Loucy (cell line): ENCODE results near the gene SLC15A3.

Experiments
- H2AFZ ChIP-seq: fragments of 200-600 bp; sonication (generic); 2 replicates; pipeline ENCODE4 v1.6.0; 2016; ENCODE audit warnings: antibody characterized with exemption, mild to moderate bottlenecking, low read length, moderate library complexity
- H3F3A ChIP-seq: fragments of 200-600 bp; 2 replicates; pipeline ENCODE4 v1.6.0; 2016; ENCODE audit warnings: antibody characterized with exemption, low read depth, mild to moderate bottlenecking
- H3K27me3 ChIP-seq: fragments of 200-600 bp; sonication (generic); 2 replicates; pipeline ENCODE4 v1.6.1; 2014; ENCODE audit warnings: low read length, mild to moderate bottlenecking; ENCODE audit not compliant: insufficient read depth, poor library complexity, severe bottlenecking
- H3K36me3 ChIP-seq: fragments of 200-600 bp; sonication (generic); 2 replicates; pipeline ENCODE4 v1.6.1; 2016; ENCODE audit warnings: low read length; ENCODE audit not compliant: insufficient read depth
- H3K4me1 ChIP-seq: fragments of 200-600 bp; sonication (generic); 2 replicates; pipeline ENCODE4 v1.5.1; 2014; ENCODE audit warnings: low read length, mild to moderate bottlenecking; ENCODE audit not compliant: insufficient read depth, poor library complexity, severe bottlenecking
- H3K4me2 ChIP-seq: fragments of 200-600 bp; sonication (generic); 2 replicates; pipeline ENCODE4 v1.6.0; 2014; ENCODE audit warnings: antibody characterized with exemption, low read length, low read depth, mild to moderate bottlenecking; ENCODE audit not compliant: poor library complexity, severe bottlenecking
- H3K4me3 ChIP-seq: fragments of 200-600 bp; sonication (generic); 2 replicates; pipeline ENCODE4 v1.5.1; 2014; ENCODE audit warnings: low read length, mild to moderate bottlenecking, mixed read lengths; ENCODE audit not compliant: poor library complexity, severe bottlenecking
- H3K79me2 ChIP-seq: fragments of 200-600 bp; sonication (generic); 2 replicates; pipeline ENCODE4 v1.6.1; 2014; ENCODE audit warnings: low read length; ENCODE audit not compliant: insufficient read depth
- H3K9ac ChIP-seq: fragments of 200-600 bp; sonication (generic); 2 replicates; pipeline ENCODE4 v1.6.0; 2014; ENCODE audit warnings: mild to moderate bottlenecking, low read depth, low read length, moderate library complexity; ENCODE audit not compliant: poor library complexity, severe bottlenecking
- H3K9me2 ChIP-seq: fragments of 200-600 bp; sonication (generic); replicated peaks from 2 replicates; pipeline ENCODE4 v1.6.1; 2016; ENCODE audit warnings: low read depth, low read length, mixed read lengths
- H3K9me3 ChIP-seq: fragments of 200-600 bp; sonication (generic); 2 replicates; pipeline ENCODE4 v1.6.1; 2014; ENCODE audit warnings: mild to moderate bottlenecking, antibody characterized with exemption, low read length, low read depth; ENCODE audit not compliant: insufficient read depth
- H4K20me1 ChIP-seq: fragments of 200-600 bp; sonication (generic); 2 replicates; pipeline ENCODE4 v1.6.0; 2014; ENCODE audit warnings: antibody characterized with exemption, low read length, mild to moderate bottlenecking; ENCODE audit not compliant: insufficient read depth, poor library complexity, severe bottlenecking
- CTCF ChIP-seq: fragments of 200-600 bp; sonication (generic); conservative IDR thresholded peaks from 2 replicates; pipeline ENCODE4 v1.5.1; 2014; ENCODE audit warnings: mild to moderate bottlenecking, antibody characterized with exemption, low read length
- EZH2phosphoT487 ChIP-seq: fragments of 200-600 bp; IDR thresholded peaks from 2 replicates; pipeline ENCODE4 v1.6.1; 2018; ENCODE audit warnings: antibody characterized with exemption, mild to moderate bottlenecking, moderate library complexity, borderline replicate concordance

SLC15A3 gene

GRCh38 chr11:60988658-60989057 lies 36.7 kb upstream of the SLC15A3 start:
- Histone ChIP-seq H3K9me3 (no peaks in the 10 kb centered on the region), H3K79me2 (no peaks in the 10 kb centered on the region), H3K4me2 (no peak overlapping the region), H3K4me3 (no peak overlapping the region), H3K4me1 (no peaks in the 10 kb centered on the region), H3K9ac (no peak overlapping the region), H3K27me3 (no peaks in the 10 kb centered on the region), H2AFZ (no peak overlapping the region), H3K9me2 (no peaks in the 10 kb centered on the region), H3F3A (no peaks in the 10 kb centered on the region), H4K20me1 (no peaks in the 10 kb centered on the region), H3K36me3 (0 out of 2 replicates have a peak, but pooled peaks cover 3% of the 10 kb centered on the region)
- TF ChIP-seq CTCF (no peak), EZH2phosphoT487 (no peak)

GRCh38 chr11:60987577-60988277 lies 35.8 kb upstream of the SLC15A3 start:
- Histone ChIP-seq H3K4me1 (no peaks in the 10 kb centered on the region), H3K27me3 (no peaks in the 10 kb centered on the region), H3F3A (no peaks in the 10 kb centered on the region), H3K4me3 (no peak overlapping the region), H2AFZ (no peak overlapping the region), H3K9me2 (no peaks in the 10 kb centered on the region), H3K9ac (no peak overlapping the region), H3K79me2 (no peaks in the 10 kb centered on the region), H3K4me2 (no peak overlapping the region), H3K9me3 (no peaks in the 10 kb centered on the region), H4K20me1 (no peaks in the 10 kb centered on the region), H3K36me3 (0 out of 2 replicates have a peak, but pooled peaks cover 3% of the 10 kb centered on the region)
- TF ChIP-seq CTCF (no peak), EZH2phosphoT487 (no peak)

GRCh38 chr11:60985991-60986915 lies 34.3 kb upstream of the SLC15A3 start:
- no peaks in the 10 kb centered on the region for H4K20me1 ChIP-seq
- no peaks in the 10 kb centered on the region for H3F3A ChIP-seq
- H3K4me1 ChIP-seq, result no peaks in the 10 kb centered on the region
- H3K36me3 ChIP-seq, result 0 out of 2 replicates have a peak, but pooled peaks cover 3% of the 10 kb centered on the region
- H3K9me2 ChIP-seq, result no peaks in the 10 kb centered on the region
- H3K9ac ChIP-seq, result no peak overlapping the region
- H2AFZ ChIP-seq, result no peak overlapping the region
- no peaks in the 10 kb centered on the region for H3K9me3 ChIP-seq
- no peak overlapping the region for H3K4me2 ChIP-seq
- TF ChIP-seq EZH2phosphoT487, result no peak
- TF ChIP-seq CTCF, result no peak
- no peaks in the 10 kb centered on the region for H3K79me2 ChIP-seq
- no peak overlapping the region for H3K4me3 ChIP-seq
- no peaks in the 10 kb centered on the region for H3K27me3 ChIP-seq
